IMR-90 (cell line): ENCODE data around the gene MMP24. TPM values are rescaled to one million over a fixed set of nuclear protein-coding genes. Genes with fewer than 3 reads are reported as not detected.

Experiments used
- ATAC-seq: fragments of 200-7000 bp; cut with Tn5 transposase; 2 replicates; pipeline ENCODE4 v1.9.1; 2020; ENCODE audit warnings: low read depth, mild to moderate bottlenecking, moderate library complexity
- BruUV-seq: library from RNA; stranded (reverse); fragments of 400-500 nt; replicated peaks from 2 replicates; lab custom pipeline; 2021; lab: Mats Ljungman, UMichigan
- CTCF ChIA-PET: fragments of 300-600 bp; formaldehyde crosslinking; extraction: SDS; loops from one replicate; lab custom pipeline; 2021; ENCODE audit warnings: antibody characterized with exemption; lab: Yijun Ruan, JAX
- POLR2A ChIA-PET: fragments of 300-600 bp; sonication (Branson Sonifier 250); formaldehyde crosslinking; loops from one replicate; lab custom pipeline; 2022; ENCODE audit warnings: antibody characterized with exemption; ENCODE audit not compliant: unreplicated experiment; lab: Charles Lee
- DNase-seq: peaks from one replicate; pipeline ENCODE4 v3.0.0; 2013
- H2AFZ ChIP-seq: replicated peaks from 2 replicates; pipeline ENCODE3; 2013; ENCODE audit warnings: low read length, mild to moderate bottlenecking; ENCODE audit not compliant: poor library complexity
- H2AK5ac ChIP-seq: 2 replicates; pipeline ENCODE4 v1.6.1; 2013; ENCODE audit warnings: low read depth, low read length, inconsistent platforms
- H2AK9ac ChIP-seq: replicated peaks from 2 replicates; pipeline ENCODE3; 2013; ENCODE audit warnings: mild to moderate bottlenecking, low read depth, low read length, moderate library complexity; ENCODE audit not compliant: poor library complexity
- H2BK120ac ChIP-seq: 2 replicates; pipeline ENCODE4 v1.6.1; 2013; ENCODE audit warnings: low read depth, low read length, inconsistent platforms
- H2BK15ac ChIP-seq: 3 replicates; pipeline ENCODE4 v1.6.1; 2013; ENCODE audit warnings: low read depth, low read length, inconsistent platforms
- H2BK20ac ChIP-seq: 2 replicates; pipeline ENCODE4 v1.6.1; 2013; ENCODE audit warnings: low read depth, mild to moderate bottlenecking, inconsistent platforms, low read length, moderate library complexity
- H2BK5ac ChIP-seq: 2 replicates; pipeline ENCODE4 v1.6.1; 2013; ENCODE audit warnings: mild to moderate bottlenecking, low read depth, low read length, inconsistent platforms; ENCODE audit not compliant: poor library complexity, severe bottlenecking
- H3K14ac ChIP-seq: replicated peaks from 2 replicates; pipeline ENCODE4 v1.6.1; 2013; ENCODE audit warnings: low read depth, low read length, inconsistent platforms
- H3K18ac ChIP-seq: 2 replicates; pipeline ENCODE4 v1.6.1; 2013; ENCODE audit warnings: low read depth, low read length, control low read depth
- H3K23ac ChIP-seq: 2 replicates; pipeline ENCODE4 v1.6.1; 2013; ENCODE audit warnings: low read depth, low read length, inconsistent platforms
- H3K27ac ChIP-seq: 2 replicates; pipeline ENCODE4 v1.5.1; 2013; ENCODE audit warnings: mild to moderate bottlenecking, control low read depth, low read length; ENCODE audit not compliant: insufficient read depth
- H3K27me3 ChIP-seq: 2 replicates; pipeline ENCODE4 v1.6.1; 2013; ENCODE audit warnings: low read length; ENCODE audit not compliant: control insufficient read depth, insufficient read depth
- H3K36me3 ChIP-seq: 2 replicates; pipeline ENCODE4 v1.6.1; 2013; ENCODE audit warnings: low read length, mixed read lengths; ENCODE audit not compliant: control insufficient read depth, insufficient read depth
- H3K4ac ChIP-seq: 2 replicates; pipeline ENCODE4 v1.6.1; 2013; ENCODE audit warnings: low read depth, low read length, inconsistent platforms
- H3K4me1 ChIP-seq: 2 replicates; pipeline ENCODE4 v1.6.1; 2013; ENCODE audit warnings: low read length, mixed read lengths; ENCODE audit not compliant: control insufficient read depth, insufficient read depth
- H3K4me2 ChIP-seq: 2 replicates; pipeline ENCODE4 v1.6.1; 2013; ENCODE audit warnings: low read depth, mild to moderate bottlenecking, control low read depth, low read length, moderate library complexity
- H3K4me3 ChIP-seq: 2 replicates; pipeline ENCODE4 v1.5.1; 2013; ENCODE audit warnings: low read depth, mild to moderate bottlenecking, control low read depth, low read length, moderate library complexity; ENCODE audit not compliant: insufficient read depth
- H3K56ac ChIP-seq: 2 replicates; pipeline ENCODE4 v1.6.1; 2013; ENCODE audit warnings: low read length, inconsistent platforms; ENCODE audit not compliant: insufficient read depth; ENCODE audit errors: extremely low read depth
- H3K79me1 ChIP-seq, 2 experiments: 2 replicates each; pipeline ENCODE4 v1.6.1; 2013; ENCODE audit warnings: low read length in 2 of 2, inconsistent platforms in 1 of 2, low read depth in 1 of 2
- H3K9ac ChIP-seq: 2 replicates; pipeline ENCODE4 v1.6.1; 2013; ENCODE audit warnings: low read depth, low read length, control low read depth
- H3K9me1 ChIP-seq: 2 replicates; pipeline ENCODE4 v1.6.1; 2013; ENCODE audit warnings: low read length, inconsistent platforms; ENCODE audit not compliant: insufficient read depth
- H3K9me3 ChIP-seq: 2 replicates; pipeline ENCODE4 v1.6.1; 2013; ENCODE audit warnings: low read length; ENCODE audit not compliant: control insufficient read depth, insufficient read depth
- H4K20me1 ChIP-seq: 2 replicates; pipeline ENCODE4 v1.6.1; 2013; ENCODE audit warnings: low read length, inconsistent platforms; ENCODE audit not compliant: insufficient read depth
- H4K5ac ChIP-seq: 2 replicates; pipeline ENCODE4 v1.6.1; 2013; ENCODE audit warnings: mild to moderate bottlenecking, low read depth, low read length, control low read depth
- H4K8ac ChIP-seq, 2 experiments: 2 replicates each; pipeline ENCODE4 v1.6.1; 2013; ENCODE audit warnings: low read depth in 2 of 2, low read length in 2 of 2, control low read depth in 1 of 2, inconsistent platforms in 1 of 2
- H4K91ac ChIP-seq: 2 replicates; pipeline ENCODE4 v1.6.1; 2013; ENCODE audit warnings: low read depth, low read length, inconsistent platforms; ENCODE audit not compliant: insufficient read depth
- BHLHE40 ChIP-seq: fragments of 150-350 bp; IDR thresholded peaks from 2 replicates; pipeline ENCODE4 v1.6.1; 2016; ENCODE audit warnings: mild to moderate bottlenecking, low read depth, low read length
- CEBPB ChIP-seq: IDR thresholded peaks from 2 replicates; pipeline ENCODE4 v1.6.1; 2012; ENCODE audit warnings: low read depth, low read length, improper control_type of control experiment
- CHD1 ChIP-seq: IDR thresholded peaks from 2 replicates; pipeline ENCODE4 v1.6.1; 2012; ENCODE audit warnings: low read depth, low read length, improper control_type of control experiment
- FOS ChIP-seq: fragments of 150-350 bp; IDR thresholded peaks from 2 replicates; pipeline ENCODE4 v1.6.1; 2016; ENCODE audit warnings: low read depth, low read length
- MAFK ChIP-seq: IDR thresholded peaks from 2 replicates; pipeline ENCODE4 v1.6.1; 2012; ENCODE audit warnings: low read depth, low read length, improper control_type of control experiment
- MAZ ChIP-seq: IDR thresholded peaks from 2 replicates; pipeline ENCODE4 v1.6.1; 2012; ENCODE audit warnings: low read depth, mild to moderate bottlenecking, low read length, improper control_type of control experiment, moderate library complexity, borderline replicate concordance
- MXI1 ChIP-seq: IDR thresholded peaks from 2 replicates; pipeline ENCODE4 v1.6.1; 2012; ENCODE audit warnings: low read depth, mild to moderate bottlenecking, low read length, moderate library complexity, borderline replicate concordance
- NFE2L2 ChIP-seq: fragments of 150-350 bp; IDR thresholded peaks from 2 replicates; pipeline ENCODE4 v1.6.1; 2016; ENCODE audit warnings: low read depth, mild to moderate bottlenecking, low read length
- POLR2A ChIP-seq: IDR thresholded peaks from 2 replicates; pipeline ENCODE4 v1.6.1; 2012; ENCODE audit warnings: mild to moderate bottlenecking, low read depth, low read length
- RAD21 ChIP-seq: IDR thresholded peaks from 2 replicates; pipeline ENCODE4 v1.6.1; 2012; ENCODE audit warnings: low read length, improper control_type of control experiment
- RCOR1 ChIP-seq: IDR thresholded peaks from 2 replicates; pipeline ENCODE4 v1.6.1; 2012; ENCODE audit warnings: mild to moderate bottlenecking, low read length, improper control_type of control experiment; ENCODE audit not compliant: insufficient replicate concordance
- SMC3 ChIP-seq: fragments of 150-350 bp; IDR thresholded peaks from 2 replicates; pipeline ENCODE4 v1.6.1; 2016; ENCODE audit warnings: low read depth, mild to moderate bottlenecking, antibody characterized with exemption, low read length, moderate library complexity
- WGBS, 2 experiments: methylation state at CpG; one replicate each; pipeline versions ENCODE4 v1.1.5 to v1.1.7; 2013; ENCODE audit warnings: missing lambda C conversion rate in 2 of 2; ENCODE audit not compliant: insufficient read length in 1 of 2; ENCODE audit errors: extremely low coverage in 2 of 2; 5-methylcytosine and 5-hydroxymethylcytosine counted together
- dilution Hi-C: fragments of 300-500 bp; cut with HindIII; formaldehyde crosslinking; loops from one replicate; pipeline ENCODE4 v1.14.3; 2018; ENCODE audit warnings: low sequenced_read_pairs; ENCODE audit not compliant: unreplicated experiment
- in situ Hi-C: fragments of 300-500 bp; cut with MboI; formaldehyde crosslinking; loops from 3 replicates; pipeline ENCODE4 v1.14.3; 2019; ENCODE audit warnings: low sequenced_read_pairs, inconsistent platforms, mixed read lengths
- intact Hi-C: fragments of 100-400 bp; cut with micrococcal nuclease; formaldehyde crosslinking; loops from 2 replicates; pipeline ENCODE4 v1.10.0; 2022
- polyA plus RNA-seq, 3 experiments: library from polyadenylated mRNA; depleted of rRNA; stranded (reverse); fragments of >200 nt; gene quantifications; 2 replicates each; pipeline ENCODE4 v1.2.3, GENCODE V29; 2012; ENCODE audit warnings: low replicate concordance in 1 of 3
- total RNA-seq: library from RNA; depleted of rRNA; stranded (reverse); fragments of >200 nt; gene quantifications from 2 replicates; pipeline ENCODE4 v1.2.3, GENCODE V29; 2012
- TF ChIP-seq, protein P1 (sequence below): conservative IDR thresholded peaks from 2 replicates; pipeline ENCODE4 v1.5.1; 2012; ENCODE audit warnings: mild to moderate bottlenecking, low read depth, low read length, improper control_type of control experiment
- TF ChIP-seq, protein P2 (sequence below): fragments of 150-350 bp; IDR thresholded peaks from 2 replicates; pipeline ENCODE4 v1.6.1; 2017; ENCODE audit warnings: mild to moderate bottlenecking, antibody characterized with exemption, low read length, low read depth
- TF ChIP-seq, protein P3 (sequence below): fragments of 150-350 bp; IDR thresholded peaks from 2 replicates; pipeline ENCODE4 v1.6.1; 2016; ENCODE audit warnings: low read depth, mild to moderate bottlenecking, low read length, moderate library complexity, borderline replicate concordance

The MMP24 gene
- total and polyA plus RNA-seq, 2 of the 4 experiments (the other 2 are of a cell fraction): 0.36 to 0.79 TPM

DNA sequence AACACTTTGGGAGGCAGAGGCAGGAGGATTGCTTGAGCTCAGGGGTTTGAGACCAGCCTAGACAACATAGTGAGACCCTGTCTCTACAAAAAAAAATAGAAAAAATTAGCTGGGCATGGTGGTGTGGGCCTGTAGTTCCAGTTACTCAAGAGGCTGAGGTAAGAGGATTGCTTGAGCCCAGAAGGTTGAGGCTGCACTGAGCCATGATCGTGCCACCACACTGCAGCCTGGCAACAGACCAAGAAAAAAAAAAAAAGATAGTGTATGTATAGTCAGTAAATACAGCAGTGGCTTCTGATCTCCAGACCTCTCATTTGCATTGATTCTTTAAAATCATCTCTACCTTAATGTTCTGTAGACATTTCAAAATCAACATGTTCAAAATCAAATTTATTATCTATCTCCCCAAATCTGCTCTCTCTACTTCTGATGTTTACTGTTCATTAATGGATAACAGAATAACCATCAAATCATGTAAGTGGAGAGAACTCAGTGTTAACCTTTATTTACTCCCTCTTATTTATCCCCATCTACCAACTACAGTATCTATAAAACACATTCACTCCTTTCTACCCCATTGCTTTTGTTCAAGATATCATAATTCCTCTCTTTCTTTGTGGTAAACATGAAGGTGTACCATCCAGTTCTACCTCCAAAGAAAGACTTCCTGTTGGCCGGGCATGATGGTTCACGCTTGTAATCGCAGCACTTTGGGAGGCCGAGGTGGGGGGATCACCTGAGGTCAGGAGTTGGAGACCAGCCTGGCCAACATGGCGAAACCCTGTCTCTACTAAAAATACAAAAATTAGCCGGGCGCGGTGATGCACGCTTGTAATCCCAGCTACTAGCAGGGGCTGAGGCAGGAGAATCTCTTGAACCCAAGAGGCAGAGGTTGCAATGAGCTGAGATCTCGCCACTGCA, 46.9 kb upstream of the MMP24 start:
- Histone ChIP-seq H2AFZ (no peak overlapping the region), H3K9ac (no peak overlapping the region), H3K79me1 (no peaks in the 10 kb centered on the region), H3K9me1 (no peaks in the 10 kb centered on the region), H3K14ac (no peak overlapping the region), H4K5ac (no peak overlapping the region), H3K23ac (no peak overlapping the region), H3K27ac (no peak overlapping the region), H3K4ac (no peak overlapping the region), H3K36me3 (peaks cover 4% of the 10 kb centered on the region; the same call in 1 of the 2 replicates), H4K8ac (no peak overlapping the region), H2BK15ac (no peak overlapping the region), H3K9me3 (no peaks in the 10 kb centered on the region), H3K18ac (no peak overlapping the region), H2BK120ac (no peak overlapping the region), H3K56ac (no peak overlapping the region), H4K91ac (no peak overlapping the region), H2AK5ac (no peak overlapping the region), H3K4me2 (no peak overlapping the region), H2AK9ac (no peak overlapping the region), H2BK5ac (no peak overlapping the region), H4K20me1 (no peaks in the 10 kb centered on the region), H3K4me3 (no peak overlapping the region), H2BK20ac (no peak overlapping the region), H3K4me1 (no peaks in the 10 kb centered on the region), H3K27me3 (no peaks in the 10 kb centered on the region)
- dilution Hi-C loops: no loop called here
- WGBS, 2 experiments: no CpG with 5 or more reads among the region's 11 CpGs
- in situ Hi-C loops: no loop called here
- CTCF ChIA-PET: interaction anchor here (0.7 kb wide), 1 partner anchor 14 kb away, joined by 8 read pairs; no protein-coding TSS in a partner anchor
- BruUV-seq: no TSS peak
- POLR2A ChIA-PET: no interaction called here
- DNase-seq (no peak), ATAC-seq (no peak)
- intact Hi-C loops: no loop called here
- TF ChIP-seq RAD21 (no peak), POLR2A (no peak), SMC3 (no peak), MAZ (no peak), NFE2L2 (no peak), FOS (no peak), BHLHE40 (no peak), RCOR1 (no peak), CHD1 (no peak), CEBPB (no peak), MAFK (no peak), MXI1 (no peak)
- TF ChIP-seq, protein P1, sequence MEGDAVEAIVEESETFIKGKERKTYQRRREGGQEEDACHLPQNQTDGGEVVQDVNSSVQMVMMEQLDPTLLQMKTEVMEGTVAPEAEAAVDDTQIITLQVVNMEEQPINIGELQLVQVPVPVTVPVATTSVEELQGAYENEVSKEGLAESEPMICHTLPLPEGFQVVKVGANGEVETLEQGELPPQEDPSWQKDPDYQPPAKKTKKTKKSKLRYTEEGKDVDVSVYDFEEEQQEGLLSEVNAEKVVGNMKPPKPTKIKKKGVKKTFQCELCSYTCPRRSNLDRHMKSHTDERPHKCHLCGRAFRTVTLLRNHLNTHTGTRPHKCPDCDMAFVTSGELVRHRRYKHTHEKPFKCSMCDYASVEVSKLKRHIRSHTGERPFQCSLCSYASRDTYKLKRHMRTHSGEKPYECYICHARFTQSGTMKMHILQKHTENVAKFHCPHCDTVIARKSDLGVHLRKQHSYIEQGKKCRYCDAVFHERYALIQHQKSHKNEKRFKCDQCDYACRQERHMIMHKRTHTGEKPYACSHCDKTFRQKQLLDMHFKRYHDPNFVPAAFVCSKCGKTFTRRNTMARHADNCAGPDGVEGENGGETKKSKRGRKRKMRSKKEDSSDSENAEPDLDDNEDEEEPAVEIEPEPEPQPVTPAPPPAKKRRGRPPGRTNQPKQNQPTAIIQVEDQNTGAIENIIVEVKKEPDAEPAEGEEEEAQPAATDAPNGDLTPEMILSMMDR: no peak
- TF ChIP-seq, protein P2, sequence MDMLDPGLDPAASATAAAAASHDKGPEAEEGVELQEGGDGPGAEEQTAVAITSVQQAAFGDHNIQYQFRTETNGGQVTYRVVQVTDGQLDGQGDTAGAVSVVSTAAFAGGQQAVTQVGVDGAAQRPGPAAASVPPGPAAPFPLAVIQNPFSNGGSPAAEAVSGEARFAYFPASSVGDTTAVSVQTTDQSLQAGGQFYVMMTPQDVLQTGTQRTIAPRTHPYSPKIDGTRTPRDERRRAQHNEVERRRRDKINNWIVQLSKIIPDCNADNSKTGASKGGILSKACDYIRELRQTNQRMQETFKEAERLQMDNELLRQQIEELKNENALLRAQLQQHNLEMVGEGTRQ: no peak
- TF ChIP-seq, protein P3, sequence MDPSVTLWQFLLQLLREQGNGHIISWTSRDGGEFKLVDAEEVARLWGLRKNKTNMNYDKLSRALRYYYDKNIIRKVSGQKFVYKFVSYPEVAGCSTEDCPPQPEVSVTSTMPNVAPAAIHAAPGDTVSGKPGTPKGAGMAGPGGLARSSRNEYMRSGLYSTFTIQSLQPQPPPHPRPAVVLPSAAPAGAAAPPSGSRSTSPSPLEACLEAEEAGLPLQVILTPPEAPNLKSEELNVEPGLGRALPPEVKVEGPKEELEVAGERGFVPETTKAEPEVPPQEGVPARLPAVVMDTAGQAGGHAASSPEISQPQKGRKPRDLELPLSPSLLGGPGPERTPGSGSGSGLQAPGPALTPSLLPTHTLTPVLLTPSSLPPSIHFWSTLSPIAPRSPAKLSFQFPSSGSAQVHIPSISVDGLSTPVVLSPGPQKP: no peak
